HG03354 (cell line): ENCODE measurements around the gene THG1L.

Experiments used
- ATAC-seq: cut with Tn5 transposase; IDR thresholded peaks from one replicate; pipeline ENCODE4 v1.9.1; 2021; ENCODE audit warnings: mild to moderate bottlenecking; ENCODE audit not compliant: unreplicated experiment, poor library complexity, severe bottlenecking

Gene THG1L

DNA sequence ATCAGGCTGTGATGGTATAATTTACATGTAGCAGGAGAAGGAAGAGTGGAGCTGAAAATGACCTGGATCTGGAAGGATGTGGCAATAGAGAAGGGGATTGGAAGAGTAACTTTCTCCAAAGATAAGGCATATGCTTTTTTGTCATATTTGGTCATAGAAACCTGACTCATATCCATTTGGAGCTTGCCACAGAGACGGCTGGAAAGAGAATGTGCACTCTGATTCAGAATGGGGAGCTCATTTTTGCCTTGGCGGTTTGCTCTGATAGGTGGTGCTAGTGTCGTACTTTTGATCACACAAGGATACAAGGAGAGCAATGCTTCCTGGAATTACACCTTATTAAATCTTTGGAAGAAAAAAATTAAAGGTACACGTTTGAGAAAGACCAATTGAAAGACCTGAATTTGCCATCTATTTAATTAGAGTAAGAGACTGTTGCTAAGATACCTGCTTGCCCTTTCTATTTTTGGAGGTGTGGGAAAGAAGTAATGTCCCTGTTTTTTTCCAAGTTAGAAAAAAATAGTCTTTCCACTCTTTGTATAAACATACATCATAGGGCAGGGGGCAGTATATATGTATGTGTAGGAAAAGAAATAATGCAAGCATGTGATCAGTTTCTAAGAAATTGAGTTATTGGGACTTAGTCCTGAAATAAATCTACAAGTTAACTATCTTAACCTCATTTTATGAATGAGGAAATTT lies 17.7 kb downstream of the THG1L start:
- no peak for ATAC-seq

DNA sequence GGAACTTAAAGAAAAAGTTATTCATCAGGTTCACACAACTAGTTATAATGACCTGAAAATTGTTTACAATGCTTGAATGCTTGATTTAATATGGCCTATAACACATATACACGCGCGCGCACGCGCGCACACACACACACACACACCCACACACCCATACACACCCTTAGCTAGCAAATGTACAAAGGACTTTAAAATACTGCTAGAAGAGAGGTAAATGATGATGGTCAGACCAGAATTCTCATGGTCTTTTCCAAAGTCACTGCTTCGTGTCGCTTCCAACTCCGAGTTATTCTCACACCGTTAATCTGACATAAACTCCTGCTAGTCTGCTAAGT lies 18.2 kb downstream of the THG1L start:
- no peak for ATAC-seq

DNA sequence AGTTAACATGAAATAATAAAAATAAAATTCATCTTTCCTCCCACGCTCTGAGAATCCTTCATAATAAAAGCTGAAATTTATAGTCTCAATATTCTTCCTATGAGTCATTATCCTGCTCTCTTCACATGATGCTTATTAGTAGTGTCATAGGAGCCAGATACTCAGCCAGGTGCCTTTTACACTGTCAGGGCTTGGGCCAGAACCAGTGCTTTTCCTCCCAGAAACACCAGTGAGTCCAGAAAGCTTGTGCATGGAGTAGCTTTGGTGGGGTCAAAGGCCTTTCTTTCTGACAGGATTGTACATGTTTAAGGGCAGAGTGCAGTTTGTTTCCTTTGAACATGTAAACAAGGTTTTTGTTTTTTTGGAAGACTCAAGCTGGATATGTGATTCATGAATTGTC lies 19.1 kb downstream of the THG1L start:
- ATAC-seq = no peak

DNA sequence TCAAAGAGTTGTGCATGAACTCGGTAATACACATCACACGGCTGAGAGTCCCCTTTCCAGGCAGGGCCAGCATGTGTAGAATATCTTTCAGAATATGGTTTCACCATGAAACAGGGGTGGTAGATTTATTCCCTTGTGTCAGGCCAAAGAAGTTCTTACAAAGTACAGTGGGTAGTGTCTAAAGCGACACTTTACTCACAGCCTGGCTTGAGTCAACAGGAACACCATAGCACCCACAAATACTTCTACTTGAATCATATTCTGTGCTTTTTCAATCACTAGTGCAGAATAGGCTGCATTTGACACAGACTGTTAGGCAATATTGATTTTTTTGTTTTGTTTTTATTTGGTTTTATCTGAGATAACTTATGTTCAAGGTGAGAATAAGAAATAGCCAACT lies 24.9 kb downstream of the THG1L start:
- ATAC-seq = no peak

DNA sequence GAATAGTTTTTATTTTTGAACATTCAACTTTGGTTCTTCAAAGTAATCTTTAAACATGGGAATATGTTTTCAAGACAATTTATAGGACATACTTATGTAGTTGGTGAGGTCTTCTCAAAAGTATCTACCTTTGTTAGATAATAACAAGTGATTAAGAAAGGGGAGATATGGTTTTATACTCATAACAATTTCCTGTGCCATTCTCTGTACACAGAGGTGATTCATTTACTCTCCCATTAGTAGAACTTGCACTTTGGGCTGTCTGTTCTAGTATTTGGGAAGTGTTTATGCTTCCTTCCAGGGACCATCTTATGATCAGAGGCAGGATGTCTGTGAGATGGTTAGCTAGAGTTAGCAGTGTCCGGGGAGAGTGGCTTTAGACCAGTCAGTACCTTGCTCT lies 27.5 kb downstream of the THG1L start:
- no peak for ATAC-seq

DNA sequence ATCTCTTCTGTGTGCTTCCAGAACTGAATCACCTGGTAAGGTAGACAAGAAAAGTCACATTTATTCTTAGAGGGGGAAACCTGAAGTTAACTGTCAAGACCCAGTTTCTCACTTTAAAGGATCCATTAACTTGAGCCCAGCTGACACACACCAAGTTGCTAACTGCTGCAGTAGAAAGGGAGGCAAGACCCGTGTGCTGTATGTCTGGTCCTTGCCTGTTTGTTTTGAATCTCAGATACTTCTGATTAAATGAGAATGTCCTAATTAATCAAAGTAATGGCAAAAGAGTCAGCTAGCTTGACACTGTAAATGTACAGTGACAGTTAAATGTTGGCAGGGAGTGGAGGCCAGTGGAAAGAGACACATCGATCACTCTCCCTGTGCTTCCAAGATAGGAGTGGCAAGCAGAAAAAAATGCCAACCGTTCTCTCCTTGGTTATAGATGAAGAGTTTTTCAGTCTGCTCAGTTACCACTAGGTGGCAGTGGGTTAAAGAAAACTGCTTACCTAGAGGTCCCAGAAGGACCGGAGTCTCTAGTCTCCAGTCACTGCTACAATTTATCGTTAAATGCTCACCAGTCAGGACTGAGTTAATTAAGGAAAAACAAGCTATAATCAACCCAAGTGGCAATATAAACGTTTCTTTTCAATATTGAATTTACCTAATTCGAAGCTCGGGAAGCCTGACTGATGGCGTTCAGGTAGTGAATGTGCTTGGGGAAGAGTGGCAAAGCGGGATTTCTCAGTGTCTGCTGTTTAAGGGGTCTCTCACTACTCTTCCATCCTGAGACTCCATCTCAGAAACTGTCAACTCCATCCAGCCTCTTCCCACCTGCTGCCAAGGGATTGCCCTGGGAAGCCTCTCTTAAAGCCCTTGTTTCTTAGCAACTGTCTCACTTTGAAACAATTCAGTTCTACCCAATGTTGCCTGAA lies 30.7 kb downstream of the THG1L start:
- peak; percentile 79 for ATAC-seq

DNA sequence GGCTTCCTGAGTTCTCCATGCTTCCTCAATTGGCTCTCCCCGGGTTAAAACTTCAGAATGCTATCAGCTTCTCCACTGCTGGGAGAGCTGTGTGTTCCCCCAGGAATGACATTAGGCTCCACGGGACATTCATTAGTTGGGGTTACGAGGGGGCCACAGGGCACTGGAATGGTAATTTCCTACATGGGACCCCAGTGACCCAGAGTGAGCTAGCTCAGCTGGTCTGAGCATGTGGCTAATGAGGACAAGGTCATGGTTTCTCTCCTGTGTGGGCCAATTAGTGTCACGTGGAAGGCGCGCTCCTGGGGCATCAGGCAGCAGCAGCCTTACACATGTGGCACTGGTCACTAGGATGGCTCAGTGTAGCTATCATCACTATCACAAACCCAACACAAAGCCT lies 33.3 kb downstream of the THG1L start:
- ATAC-seq = no peak

DNA sequence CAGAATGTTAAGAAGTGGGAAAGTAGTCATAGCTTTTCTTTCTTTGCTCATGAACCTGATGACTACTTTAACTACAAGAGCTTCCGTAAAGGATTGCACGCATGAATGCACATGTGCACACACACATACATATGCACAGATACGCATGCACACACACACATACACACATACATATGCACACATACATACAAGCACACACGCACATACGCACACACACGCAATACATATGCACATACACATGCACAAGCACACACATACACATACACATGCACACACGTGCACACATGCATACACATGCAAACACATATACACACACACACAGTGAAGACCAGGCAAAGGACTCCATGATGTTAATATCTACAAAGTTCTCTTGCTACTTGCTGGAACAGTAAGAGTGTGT lies 35.2 kb downstream of the THG1L start:
- ATAC-seq = no peak

DNA sequence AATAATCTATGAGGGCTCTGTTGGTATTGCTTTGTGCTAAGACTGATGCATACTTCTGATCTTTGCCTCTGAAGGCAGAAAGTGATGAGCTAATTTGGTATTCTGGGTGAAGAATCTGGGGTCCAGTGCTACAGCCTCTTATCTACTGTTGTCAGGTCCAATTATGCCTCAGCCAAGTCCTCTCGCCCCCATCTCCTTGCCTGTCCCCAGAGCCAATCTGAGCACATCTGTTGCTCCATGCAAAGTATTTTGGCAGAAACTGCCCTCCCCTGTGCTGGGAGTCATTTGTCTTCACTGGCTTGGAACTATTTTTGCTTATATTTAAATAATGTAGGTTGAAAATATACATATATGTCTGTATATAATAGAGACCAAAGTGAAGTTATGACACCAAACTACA lies 35.7 kb downstream of the THG1L start:
- no peak for ATAC-seq

DNA sequence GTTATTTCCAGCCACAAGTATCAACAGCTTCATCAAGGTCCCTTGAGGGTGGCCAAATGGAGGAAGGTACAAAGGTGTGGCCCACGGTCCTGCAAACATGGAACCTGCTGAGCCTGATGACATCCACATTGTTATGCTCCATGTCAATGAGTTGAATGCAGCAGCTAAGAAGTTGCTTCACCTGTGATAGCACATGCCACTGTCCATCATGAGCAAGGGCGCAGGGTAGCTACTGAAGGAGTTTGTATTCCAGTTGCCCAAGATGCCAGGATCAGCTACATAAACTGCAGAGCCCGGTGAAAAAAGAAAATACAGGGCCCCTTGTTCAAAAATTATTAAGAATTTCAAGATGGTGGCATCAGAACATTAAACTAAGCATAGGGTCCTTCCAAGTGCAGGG lies 36.5 kb downstream of the THG1L start:
- ATAC-seq = no peak

DNA sequence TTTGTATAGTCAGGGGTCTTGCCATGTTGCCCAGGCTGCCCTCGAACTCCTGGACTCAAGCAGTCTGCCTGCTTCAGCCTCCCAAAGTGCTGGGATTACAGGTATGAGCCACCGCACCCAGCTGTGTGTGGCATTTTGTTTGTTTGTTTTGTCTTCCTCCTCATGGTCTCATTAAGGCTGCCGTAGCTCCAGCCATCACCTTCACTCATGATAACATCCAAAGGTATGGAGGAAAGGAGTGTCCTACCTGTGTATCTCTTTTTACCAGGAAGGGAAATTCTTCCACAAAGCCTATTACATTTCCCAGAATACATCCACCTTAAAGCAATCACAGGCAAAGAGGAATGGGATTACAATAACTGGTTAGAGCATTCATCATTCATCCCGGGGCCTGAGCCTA lies 39.4 kb downstream of the THG1L start:
- ATAC-seq = no peak

DNA sequence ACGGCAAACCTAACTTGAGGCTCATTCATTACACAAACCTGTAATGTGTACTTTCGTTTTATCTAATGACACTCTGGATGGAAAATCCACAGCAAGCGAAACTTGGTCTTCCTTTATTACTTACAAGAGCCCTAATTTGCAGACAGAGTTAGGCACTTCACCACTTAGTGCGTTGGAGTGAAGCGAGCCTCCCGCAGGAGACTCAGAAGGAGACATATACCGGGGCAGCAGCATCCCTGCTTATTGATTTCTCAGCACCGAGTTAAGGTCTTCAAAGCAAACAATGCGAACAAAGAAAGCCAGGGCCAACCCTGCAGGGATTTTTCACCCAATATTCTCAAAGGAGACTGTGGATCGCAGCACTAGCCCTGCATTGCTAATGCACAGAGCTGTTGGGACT lies 40.9 kb downstream of the THG1L start:
- no peak for ATAC-seq

DNA sequence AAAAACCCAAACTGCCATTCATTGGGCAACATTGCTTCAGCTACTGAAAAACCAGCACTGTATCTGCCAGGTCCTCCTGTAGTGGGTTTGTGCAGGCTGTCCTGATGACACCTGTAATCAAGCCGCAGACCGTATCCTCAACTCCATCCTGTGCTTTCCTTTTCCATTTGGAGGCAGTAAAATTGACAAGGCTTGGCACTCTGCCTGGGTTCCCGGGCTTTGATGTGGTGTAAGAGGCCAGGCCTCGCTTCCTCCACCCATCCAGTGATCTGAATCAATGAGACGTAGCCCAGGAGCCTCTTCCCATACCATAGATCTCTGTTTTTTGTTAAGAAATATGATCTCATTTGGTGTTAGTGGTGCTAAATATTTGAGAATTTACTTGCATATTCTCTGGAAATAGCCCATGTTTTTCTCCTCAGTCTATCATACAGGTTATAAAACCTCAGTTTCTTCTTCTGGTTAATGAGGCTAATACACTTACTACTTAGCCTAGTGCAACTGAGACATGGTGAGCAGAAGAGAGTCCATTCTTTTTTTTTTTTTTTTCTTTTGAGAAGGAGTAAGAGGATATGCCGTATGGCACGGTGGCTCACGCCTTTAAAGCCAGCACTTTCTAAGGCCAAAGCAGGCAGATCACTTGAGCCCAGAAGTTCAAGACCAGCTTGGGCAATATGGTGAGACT lies 47.0 kb downstream of the THG1L start:
- ATAC-seq = no peak

DNA sequence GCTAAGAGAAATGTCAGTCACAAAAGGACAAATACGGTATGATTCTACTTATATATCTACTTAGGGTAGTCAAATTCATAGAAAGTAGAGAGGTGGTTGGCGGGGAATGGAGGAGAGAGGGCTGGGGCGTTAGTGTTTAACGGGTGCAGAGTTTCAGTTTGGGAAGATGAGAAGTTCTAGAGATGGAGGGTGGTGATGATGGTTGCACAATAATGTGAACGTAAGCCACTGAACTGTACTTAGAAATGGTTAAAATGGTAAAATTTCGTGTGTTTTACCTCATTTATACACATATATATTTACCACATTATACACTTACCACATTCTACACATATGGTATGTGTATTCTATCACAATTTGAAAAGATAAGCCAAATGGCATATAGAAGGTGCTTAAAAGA lies 48.0 kb downstream of the THG1L start:
- no peak for ATAC-seq

DNA sequence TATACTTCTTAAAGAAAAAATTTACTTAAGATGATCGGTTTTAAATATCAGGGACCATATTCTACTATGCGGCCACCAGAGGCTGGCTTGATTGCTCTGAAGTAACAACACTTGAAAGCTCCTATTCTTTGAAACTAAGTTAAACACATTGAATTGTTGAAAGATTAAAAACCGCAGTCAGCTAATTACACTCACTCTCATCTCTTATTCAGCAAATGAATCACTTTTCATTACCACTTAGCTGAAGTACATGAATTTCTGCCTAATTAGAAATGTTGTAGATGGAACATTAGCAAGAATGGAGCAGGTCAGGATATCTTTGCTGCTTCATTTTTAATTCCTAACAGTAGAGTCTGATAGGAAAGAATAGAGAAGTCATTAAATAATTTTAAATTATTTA lies 54.6 kb downstream of the THG1L start:
- no peak for ATAC-seq
